Pancreas (tissue), 10 donors: ENCODE results near the gene KLF7. TPM values are rescaled to one million over a fixed set of nuclear protein-coding genes. Genes with fewer than 3 reads are reported as not detected.
A peak's percentile ranks its signal among the peaks of the same experiment; 100 is the strongest.

Experiments used
- ATAC-seq, 4 donors: fragments of 200-7000 bp; cut with Tn5 transposase; one replicate each; pipeline versions ENCODE4 v1.8.0 to v1.9.1; 2020; ENCODE audit warnings: mild to moderate bottlenecking in 4 of 4, moderate library complexity in 4 of 4
- DNase-seq, 6 donors: peaks; one replicate each; pipeline ENCODE4 v3.0.0-alpha.2; 2020
- FAIRE-seq: peaks from 2 replicates; lab custom pipeline; 2012; peaks lifted over from hg19 to GRCh38; lab: Jason Lieb, UNC
- H3K27ac ChIP-seq, 4 donors: fragments of 200-600 bp; sonication (generic); 1 replicate in 3 of 4; 2 replicates in 1 of 4; pipeline versions ENCODE4 v1.5.0 to v1.8.0; 2020
- H3K27me3 ChIP-seq, 4 donors: fragments of 200-600 bp; one replicate each; pipeline ENCODE4 v1.8.0; 2021
- H3K36me3 ChIP-seq, 3 donors: fragments of 200-600 bp; sonication (generic) in 1 of 3; one replicate each; pipeline versions ENCODE4 v1.5.0 to v1.8.0; 2020 to 2021
- H3K4me1 ChIP-seq, 3 donors: fragments of 200-600 bp; one replicate each; pipeline ENCODE4 v1.8.0; 2021
- H3K4me3 ChIP-seq, 4 donors: fragments of 200-600 bp; sonication (generic) in 2 of 4; one replicate each; pipeline versions ENCODE4 v1.5.0 to v1.8.0; 2020 to 2021
- H3K9me3 ChIP-seq, 4 donors: fragments of 200-600 bp; one replicate each; pipeline ENCODE4 v1.8.0; 2021
- CTCF ChIP-seq, 4 donors: fragments of 200-600 bp; sonication (generic) in 3 of 4; IDR thresholded peaks; one replicate each; pipeline versions ENCODE4 v1.5.0 to v1.8.0; 2021; ENCODE audit warnings: antibody characterized with exemption in 4 of 4
- WGBS, 2 donors: extraction: QIAGEN DNeasy Blood & Tissue Kit; methylation state at CpG; one replicate each; pipeline ENCODE4 v1.1.7; 2013; 5-methylcytosine and 5-hydroxymethylcytosine counted together
- intact Hi-C, 3 donors: fragments of 100-400 bp; cut with DNase I; formaldehyde crosslinking; loops; one replicate each; pipeline versions ENCODE4 v1.11.1 to v1.14.2; 2022
- polyA plus RNA-seq, 2 donors: library from polyadenylated mRNA; stranded (reverse); fragments of 200-250 nt; gene quantifications; one replicate each; pipeline ENCODE4 v1.2.3, GENCODE V29; 2013
- total RNA-seq, 6 donors: library from RNA; stranded (reverse); fragmentation: NEBNext Ultra II Directional in 4 of 6; extraction: Animal tissue kit (Norgen Biotek cat#: 25700) in 4 of 6; gene quantifications; one replicate each; pipeline versions ENCODE4 v1.2.1 to v1.2.4, GENCODE V29; 2021 to 2023
- donor health status: healthy with polysubstance abuse.
- donor health status: DM: no; HTN: no; CAD: no; lungs with moderate emphysema.
- donor health status: DM: no; HTN: no; CAD: no.
- donor health status: control.
- donor health status: control.
- donor health status: Bipolar disorder and iron deficiency.
- donor health status: DM: yes; HTN: yes; CAD: no.
- donor health status: DM: no; HTN: no; CAD: no.
- donor health status: DM: no; HTN: no; CAD: no.
- donor health status: DM: yes; HTN: yes; CAD: no.

The KLF7 gene
- total and polyA plus RNA-seq, 8 donors, result 2.4 to 15.0 (median 5.6) TPM

GRCh38 chr2:207205173-207205957 lies 39.6 kb upstream of the KLF7 start:
- no peak overlapping the region for H3K27ac ChIP-seq
- FAIRE-seq, result no peak
- ATAC-seq, result no peak
- H3K36me3 ChIP-seq, result no peaks in the 10 kb centered on the region
- TF ChIP-seq CTCF (IDR thresholded peaks at IDR 0.05), result no peak
- DNase-seq, result no peak
- intact Hi-C loops, result no loop called here
- no peak overlapping the region for H3K4me3 ChIP-seq
- H3K27me3 ChIP-seq, result no peaks in the 10 kb centered on the region
- H3K4me1 ChIP-seq, result no peaks in the 10 kb centered on the region
- H3K9me3 ChIP-seq, result no peaks in the 10 kb centered on the region

GRCh38 chr2:207203056-207203455 lies 37.3 kb upstream of the KLF7 start:
- WGBS, 2 donors, result 15 to 16% methylated on average over 1 of the region's 1 CpG
- no peak overlapping the region for H3K27ac ChIP-seq
- TF ChIP-seq CTCF (IDR thresholded peaks at IDR 0.05), result no peak
- no peak overlapping the region for H3K4me3 ChIP-seq
- no peaks in the 10 kb centered on the region for H3K36me3 ChIP-seq
- intact Hi-C loops, result no loop called here
- H3K4me1 ChIP-seq, result no peaks in the 10 kb centered on the region
- H3K27me3 ChIP-seq, result no peaks in the 10 kb centered on the region
- H3K9me3 ChIP-seq, result no peaks in the 10 kb centered on the region
- ATAC-seq, result no peak
- FAIRE-seq, result no peak
- DNase-seq, result no peak

- DNase-seq, result no peak
- H3K4me1 ChIP-seq, result no peaks in the 10 kb centered on the region
- intact Hi-C loops, result no loop called here
- no peak overlapping the region for H3K4me3 ChIP-seq
- no peaks in the 10 kb centered on the region for H3K36me3 ChIP-seq
- H3K9me3 ChIP-seq, result no peaks in the 10 kb centered on the region
- no peak for TF ChIP-seq CTCF (IDR thresholded peaks at IDR 0.05)
- no peak overlapping the region for H3K27ac ChIP-seq
- peak in 2 of 4 donors; percentile 43 to 68 for ATAC-seq
- no peaks in the 10 kb centered on the region for H3K27me3 ChIP-seq
- 25 to 29% methylated on average over 4 of the region's 4 CpGs for WGBS, 2 donors
- FAIRE-seq, result no peak
Measured at GRCh38 chr2:207202645-207203044, 36.9 kb upstream of the KLF7 start.

GRCh38 chr2:207201416-207201815 lies 35.7 kb upstream of the KLF7 start:
- Histone ChIP-seq H3K4me1 (no peaks in the 10 kb centered on the region), H3K36me3 (no peaks in the 10 kb centered on the region), H3K27ac (no peak overlapping the region), H3K9me3 (no peaks in the 10 kb centered on the region), H3K27me3 (no peaks in the 10 kb centered on the region), H3K4me3 (no peak overlapping the region)
- FAIRE-seq (no peak), ATAC-seq (no peak), DNase-seq (no peak)
- TF ChIP-seq CTCF (IDR thresholded peaks at IDR 0.05), result no peak
- 84 to 88% methylated on average over 2 of the region's 2 CpGs for WGBS, 2 donors
- intact Hi-C loops, result no loop called here

- no peak overlapping the region for H3K27ac ChIP-seq
- no peaks in the 10 kb centered on the region for H3K27me3 ChIP-seq
- no peaks in the 10 kb centered on the region for H3K4me1 ChIP-seq
- intact Hi-C loops, result no loop called here
- WGBS, 2 donors, result 55 to 64% methylated on average over 8 of the region's 8 CpGs
- no peak for DNase-seq
- no peak for TF ChIP-seq CTCF (IDR thresholded peaks at IDR 0.05)
- H3K36me3 ChIP-seq, result no peaks in the 10 kb centered on the region
- H3K9me3 ChIP-seq, result no peaks in the 10 kb centered on the region
- no peak for FAIRE-seq
- H3K4me3 ChIP-seq, result no peak overlapping the region
- ATAC-seq, result no peak
Measured at GRCh38 chr2:207200136-207200535, 34.4 kb upstream of the KLF7 start.
